HG02763 (cell line): Measurements from ENCODE around the gene FNDC3B.

Experiments used
- ATAC-seq: cut with Tn5 transposase; IDR thresholded peaks from one replicate; pipeline ENCODE4 v1.9.1; 2021; ENCODE audit warnings: mild to moderate bottlenecking, moderate library complexity; ENCODE audit not compliant: unreplicated experiment

Gene FNDC3B

GRCh38 chr3:172323894-172324610 is 284.7 kb downstream of the FNDC3B start:
- no peak for ATAC-seq

DNA sequence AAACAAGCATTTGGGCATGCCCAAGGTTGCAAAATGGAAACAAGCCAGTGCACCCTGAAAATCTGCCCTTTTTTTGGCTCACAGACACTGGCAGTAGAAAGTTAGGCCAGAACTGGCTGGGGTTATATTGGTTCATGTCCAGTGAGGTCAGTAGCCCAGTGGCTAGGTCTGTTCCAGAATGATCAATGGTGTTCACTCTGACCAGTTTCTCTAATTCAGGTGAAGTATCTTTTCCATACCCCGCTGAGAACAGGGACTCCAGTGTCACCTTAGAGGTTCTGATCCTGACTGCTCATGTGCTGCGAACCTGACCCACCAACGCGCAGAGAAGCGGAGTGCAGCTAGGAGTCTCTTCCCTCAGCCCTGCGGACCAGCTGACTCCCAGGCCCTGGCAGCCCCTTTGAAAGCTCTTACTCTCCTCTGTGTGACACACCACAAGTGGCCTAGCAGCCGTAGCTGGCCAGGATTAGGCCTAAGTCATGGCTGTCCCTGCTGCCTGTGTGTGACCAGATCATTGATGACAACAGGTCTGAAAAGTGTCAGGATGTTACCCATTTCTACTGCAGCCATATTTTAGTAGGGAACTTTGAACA is 285.3 kb downstream of the FNDC3B start:
- no peak for ATAC-seq

- no peak for ATAC-seq
Measured at GRCh38 chr3:172325461-172325860, 286.1 kb downstream of the FNDC3B start.

DNA sequence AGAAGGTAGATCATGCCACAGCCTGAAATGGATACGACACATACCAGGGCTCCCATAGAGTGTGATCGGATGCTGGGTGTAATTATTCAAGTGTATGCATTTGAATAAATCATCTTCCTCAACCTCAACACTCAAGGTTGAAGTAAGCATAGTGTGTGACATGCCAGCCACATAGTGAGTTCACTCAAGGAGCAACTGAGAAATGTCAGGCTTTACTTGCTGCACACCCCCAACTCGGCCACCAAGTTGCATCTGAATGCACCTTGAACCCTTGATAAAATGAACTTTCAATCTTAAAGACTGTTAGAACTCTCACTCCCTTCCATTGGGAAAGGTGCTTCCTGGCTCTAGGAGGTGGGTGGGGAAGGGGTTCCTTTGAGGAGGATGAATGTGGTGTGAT is 287.6 kb downstream of the FNDC3B start:
- no peak for ATAC-seq

- ATAC-seq = no peak
Measured at GRCh38 chr3:172328282-172328681, 288.9 kb downstream of the FNDC3B start.

- no peak for ATAC-seq
Measured at GRCh38 chr3:172329070-172329469, 289.7 kb downstream of the FNDC3B start.

DNA sequence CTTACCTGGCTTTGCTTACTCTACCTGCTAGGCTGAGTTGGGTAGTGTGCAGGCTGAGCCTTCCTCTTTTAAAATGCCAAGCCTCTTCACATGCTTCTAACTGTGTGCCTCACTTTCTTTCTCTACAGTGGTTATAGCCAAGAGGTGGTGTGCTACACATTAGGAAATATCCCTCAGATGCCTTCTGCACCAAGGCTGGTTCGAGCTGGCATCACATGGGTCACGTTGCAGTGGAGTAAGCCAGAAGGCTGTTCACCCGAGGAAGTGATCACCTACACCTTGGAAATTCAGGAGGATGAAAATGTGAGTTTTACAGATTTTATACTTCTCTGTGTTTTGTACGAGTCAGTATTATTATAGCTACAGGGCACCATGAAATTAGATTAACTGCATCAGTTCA is 291.0 kb downstream of the FNDC3B start:
- ATAC-seq = no peak

DNA sequence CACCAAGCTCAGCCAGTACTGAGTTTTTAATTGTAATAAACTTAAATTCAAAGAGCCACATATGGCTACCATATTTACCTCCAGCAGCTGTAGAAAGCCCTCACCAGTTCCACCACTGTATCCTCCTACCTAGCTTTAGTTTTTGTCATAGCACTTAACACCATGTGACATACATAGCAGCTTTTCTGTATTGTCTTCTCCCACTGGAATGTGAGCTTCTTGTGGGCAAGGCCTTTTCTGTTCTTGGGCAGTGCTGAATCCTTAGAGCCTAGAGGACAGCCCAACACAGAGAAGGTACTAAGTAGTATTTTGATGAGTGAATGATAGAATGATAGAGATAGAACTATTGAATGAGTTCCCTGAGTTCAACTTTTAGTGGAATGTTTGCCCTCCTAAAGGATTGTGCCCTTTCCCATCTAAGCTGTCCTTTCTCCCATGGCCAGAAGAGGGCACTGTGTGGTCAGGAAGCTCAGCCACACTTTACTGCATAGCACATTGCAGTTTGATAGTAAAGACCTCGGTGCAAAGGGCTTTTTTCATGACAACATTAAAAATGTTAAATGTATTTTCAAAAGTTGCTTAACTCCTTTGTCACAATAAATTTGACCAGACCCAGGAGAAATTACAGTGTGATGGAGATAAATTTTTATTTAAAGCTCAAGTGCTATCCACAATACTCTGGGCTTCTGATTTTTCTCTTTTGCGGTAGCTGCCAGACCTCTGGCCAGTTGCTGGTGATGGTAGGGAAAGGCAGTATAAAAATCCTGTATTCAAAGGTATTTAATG is 293.1 kb downstream of the FNDC3B start:
- ATAC-seq = no peak

GRCh38 chr3:172333042-172333377 is 293.6 kb downstream of the FNDC3B start:
- ATAC-seq = no peak

GRCh38 chr3:172333692-172334457 is 294.5 kb downstream of the FNDC3B start:
- ATAC-seq = no peak

GRCh38 chr3:172334671-172335207 is 295.4 kb downstream of the FNDC3B start:
- ATAC-seq = no peak

GRCh38 chr3:172339892-172340291 is 300.5 kb downstream of the FNDC3B start:
- no peak for ATAC-seq

DNA sequence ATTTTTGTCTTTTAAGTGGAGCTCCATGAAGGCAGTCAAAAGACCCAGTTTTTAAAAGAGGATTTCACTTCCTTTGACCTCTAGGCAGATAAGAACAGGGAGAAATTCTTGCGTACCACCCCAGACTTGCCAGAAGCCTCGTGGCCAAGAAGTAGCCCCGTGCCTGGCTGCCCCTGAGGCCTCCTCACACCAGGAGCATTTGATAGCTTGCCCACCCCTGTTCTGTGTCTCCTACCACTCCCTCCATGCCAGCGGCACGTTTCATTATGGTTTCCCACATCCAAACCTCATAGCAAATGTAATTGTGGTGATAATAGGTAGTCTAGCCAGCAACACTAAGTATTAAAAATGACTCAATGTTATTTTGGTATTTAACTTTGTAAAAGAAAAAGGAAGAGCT is 301.2 kb downstream of the FNDC3B start:
- ATAC-seq = no peak

DNA sequence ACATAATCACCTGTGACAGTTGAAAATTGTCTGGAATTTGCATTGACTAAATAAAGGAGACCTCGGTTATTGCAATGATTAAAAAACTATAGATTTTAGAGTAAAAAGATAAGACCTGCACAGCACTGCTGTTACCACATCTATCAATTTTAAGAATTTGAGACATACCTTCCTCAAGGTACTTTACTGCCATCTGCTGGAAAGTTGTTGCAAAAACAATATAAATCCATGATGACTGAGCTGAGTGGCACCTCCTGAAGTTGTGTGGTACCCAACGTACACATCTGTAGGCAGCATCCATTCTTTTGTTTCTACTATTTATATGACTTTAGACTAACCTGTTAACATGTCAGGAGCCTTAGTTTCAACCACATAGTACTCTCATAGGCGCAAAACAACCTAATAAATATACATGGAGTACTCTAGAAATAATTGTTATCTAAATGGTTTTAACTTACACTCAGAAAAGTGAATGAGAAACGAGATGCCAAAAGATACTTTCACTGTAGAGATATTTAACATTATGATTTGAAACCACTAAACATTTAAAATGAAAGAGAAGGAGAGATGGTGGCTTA is 302.2 kb downstream of the FNDC3B start:
- ATAC-seq = no peak

GRCh38 chr3:172342097-172342659 is 302.8 kb downstream of the FNDC3B start:
- no peak for ATAC-seq

DNA sequence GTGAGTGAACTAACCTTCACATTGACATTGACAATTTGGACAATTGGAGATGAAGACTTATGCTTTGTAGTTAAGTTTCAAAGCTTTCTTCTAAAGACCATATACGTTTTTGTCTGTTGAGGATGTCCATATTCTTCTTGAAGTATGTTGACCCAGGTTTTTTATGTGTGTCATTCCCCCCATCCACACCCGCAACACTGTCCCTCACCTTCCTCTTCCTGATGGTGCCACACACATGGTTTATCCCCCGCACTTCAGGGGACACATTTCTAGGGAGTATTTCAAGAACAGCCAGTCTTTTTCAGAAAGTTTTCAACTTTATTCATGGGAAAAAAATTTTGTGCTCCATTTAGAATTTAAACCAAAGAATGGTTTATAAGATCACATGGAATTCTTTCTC is 303.7 kb downstream of the FNDC3B start:
- no peak for ATAC-seq

DNA sequence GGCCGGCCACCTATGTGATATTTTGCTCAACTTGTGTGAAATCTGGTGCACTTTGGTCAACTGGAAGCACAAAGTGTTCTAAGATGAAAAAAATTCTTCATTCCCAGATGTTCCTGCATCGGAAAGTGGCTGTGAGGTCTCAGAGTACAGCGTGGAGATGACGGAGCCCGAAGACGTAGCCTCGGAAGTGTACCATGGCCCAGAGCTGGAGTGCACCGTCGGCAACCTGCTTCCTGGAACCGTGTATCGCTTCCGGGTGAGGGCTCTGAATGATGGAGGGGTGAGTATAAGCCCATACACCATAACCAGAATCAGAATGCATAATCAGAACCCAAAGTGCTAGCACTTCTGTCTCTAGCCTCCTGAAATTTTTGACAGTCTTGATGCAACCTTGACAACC is 304.6 kb downstream of the FNDC3B start:
- ATAC-seq = no peak

DNA sequence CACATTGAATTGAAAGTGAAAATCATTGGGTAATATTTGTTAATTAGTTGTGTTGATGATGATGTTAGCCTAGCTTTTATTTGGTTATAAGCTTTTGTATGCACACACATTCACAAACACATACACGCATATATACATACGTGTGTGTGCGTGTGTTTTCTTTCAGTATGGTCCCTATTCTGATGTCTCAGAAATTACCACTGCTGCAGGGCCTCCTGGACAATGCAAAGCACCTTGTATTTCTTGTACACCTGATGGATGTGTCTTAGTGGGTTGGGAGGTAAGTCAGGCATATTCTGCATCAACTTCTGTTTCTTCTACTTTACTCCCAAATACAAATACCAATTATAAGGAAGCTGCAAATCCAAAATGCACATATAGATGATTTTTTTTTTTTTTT is 306.8 kb downstream of the FNDC3B start:
- ATAC-seq = no peak

DNA sequence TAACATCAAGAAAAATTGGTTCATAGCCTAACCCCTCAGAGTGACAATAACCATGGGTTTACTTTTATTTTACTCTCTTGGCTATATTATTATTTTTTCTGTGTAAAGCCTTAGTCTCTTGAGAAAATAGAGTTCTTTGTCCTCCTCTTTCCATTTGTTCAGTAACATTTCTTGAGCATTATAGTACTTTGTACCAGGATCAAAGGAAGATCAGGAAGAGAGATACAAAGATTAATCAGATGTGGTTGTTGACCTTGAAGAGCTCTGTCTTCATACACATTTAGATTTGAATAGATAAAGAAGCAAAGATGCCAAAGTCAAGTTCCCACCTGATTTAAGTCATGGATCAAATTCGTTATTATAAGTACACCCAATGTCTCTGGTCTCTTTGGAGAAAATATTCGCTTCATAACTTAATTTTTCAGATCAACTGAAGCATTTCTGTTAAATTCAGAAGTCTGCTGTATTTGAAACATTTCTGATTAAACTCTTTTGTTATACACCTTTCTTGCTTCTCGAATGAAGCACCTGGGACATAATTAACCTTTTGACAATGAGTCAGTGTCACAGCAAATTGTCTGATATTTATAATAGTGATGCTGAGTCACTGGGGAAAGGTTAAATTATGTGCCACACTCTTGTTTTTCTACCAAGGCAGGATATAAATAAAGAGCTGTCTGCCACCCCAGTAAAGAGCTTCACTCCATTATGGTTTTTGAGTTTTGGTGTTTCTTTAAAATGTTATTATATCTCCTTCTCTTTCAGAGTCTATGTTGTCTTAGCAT is 308.7 kb downstream of the FNDC3B start:
- ATAC-seq = no peak
